H9 (cell line): ENCODE measurements around the gene SEMA3A. TPM values are rescaled to one million over a fixed set of nuclear protein-coding genes. Genes with fewer than 3 reads are reported as not detected.

ENCODE experiments used
- DNase-seq: peaks from one replicate; pipeline ENCODE4 v3.0.0-alpha.2; 2017
- H2AFZ ChIP-seq: one replicate; pipeline ENCODE4 v1.6.1; 2013; ENCODE audit warnings: mild to moderate bottlenecking, low read length, control low read depth, moderate library complexity
- H2AK5ac ChIP-seq: 2 replicates; pipeline ENCODE4 v1.6.1; 2013; ENCODE audit warnings: low read length, control low read depth, mixed read lengths; ENCODE audit not compliant: insufficient read length
- H2BK120ac ChIP-seq: one replicate; pipeline ENCODE4 v1.6.1; 2013; ENCODE audit warnings: low read depth, mild to moderate bottlenecking, low read length, control low read depth, inconsistent platforms; ENCODE audit not compliant: poor library complexity, severe bottlenecking
- H2BK12ac ChIP-seq: 2 replicates; pipeline ENCODE4 v1.6.1; 2013; ENCODE audit warnings: low read length, control low read depth, mixed read lengths, low read depth; ENCODE audit not compliant: insufficient read length
- H2BK15ac ChIP-seq: 2 replicates; pipeline ENCODE4 v1.6.1; 2013; ENCODE audit warnings: low read depth, low read length, control low read depth
- H2BK20ac ChIP-seq: one replicate; pipeline ENCODE4 v1.6.1; 2013; ENCODE audit warnings: low read depth, mild to moderate bottlenecking, low read length, control low read depth, inconsistent platforms; ENCODE audit not compliant: poor library complexity, severe bottlenecking
- H2BK5ac ChIP-seq: 2 replicates; pipeline ENCODE4 v1.6.1; 2013; ENCODE audit warnings: low read length, control low read depth, mixed read lengths; ENCODE audit not compliant: insufficient read length
- H3K14ac ChIP-seq: 2 replicates; pipeline ENCODE4 v1.6.1; 2013; ENCODE audit warnings: low read length, control low read depth; ENCODE audit not compliant: insufficient read depth
- H3K18ac ChIP-seq: 2 replicates; pipeline ENCODE4 v1.6.1; 2013; ENCODE audit warnings: low read depth, mild to moderate bottlenecking, mixed read lengths, low read length, control low read depth; ENCODE audit not compliant: insufficient read length
- H3K23ac ChIP-seq: 2 replicates; pipeline ENCODE4 v1.6.1; 2013; ENCODE audit warnings: low read length, control low read depth, mixed read lengths, low read depth; ENCODE audit not compliant: insufficient read length
- H3K23me2 ChIP-seq: 2 replicates; pipeline ENCODE4 v1.6.1; 2013; ENCODE audit warnings: low read depth, mild to moderate bottlenecking, mixed read lengths, low read length, control low read depth; ENCODE audit not compliant: insufficient read length, poor library complexity, severe bottlenecking
- H3K27ac ChIP-seq: 2 replicates; pipeline ENCODE4 v1.5.1; 2013; ENCODE audit warnings: low read length, control low read depth, mixed read lengths, low read depth; ENCODE audit not compliant: insufficient read length
- H3K27me3 ChIP-seq: 2 replicates; pipeline ENCODE4 v1.6.1; 2013; ENCODE audit warnings: low read length, control low read depth, inconsistent platforms; ENCODE audit not compliant: insufficient read depth
- H3K4ac ChIP-seq: 2 replicates; pipeline ENCODE4 v1.6.1; 2013; ENCODE audit warnings: low read depth, mild to moderate bottlenecking, control low read depth, inconsistent platforms, low read length, moderate library complexity
- H3K4me1 ChIP-seq: 2 replicates; pipeline ENCODE4 v1.6.1; 2013; ENCODE audit warnings: low read length, control low read depth, inconsistent platforms; ENCODE audit not compliant: insufficient read depth
- H3K4me2 ChIP-seq: 2 replicates; pipeline ENCODE4 v1.6.1; 2013; ENCODE audit warnings: low read length, control low read depth, mixed read lengths; ENCODE audit not compliant: insufficient read length, insufficient read depth
- H3K56ac ChIP-seq: 2 replicates; pipeline ENCODE4 v1.6.1; 2013; ENCODE audit warnings: low read depth, mild to moderate bottlenecking, mixed read lengths, low read length, control low read depth; ENCODE audit not compliant: insufficient read length
- H3K79me1 ChIP-seq: 2 replicates; pipeline ENCODE4 v1.6.1; 2013; ENCODE audit warnings: low read depth, mild to moderate bottlenecking, moderate library complexity, low read length, control low read depth, inconsistent platforms; ENCODE audit not compliant: insufficient read depth, poor library complexity, severe bottlenecking
- H3K79me2 ChIP-seq: 2 replicates; pipeline ENCODE4 v1.6.1; 2013; ENCODE audit warnings: low read length, control low read depth, inconsistent platforms; ENCODE audit not compliant: insufficient read depth
- H3K9ac ChIP-seq: 2 replicates; pipeline ENCODE4 v1.6.1; 2013; ENCODE audit warnings: low read length, control low read depth, mixed read lengths; ENCODE audit not compliant: insufficient read length; ENCODE audit errors: extremely low read depth
- H3K9me3 ChIP-seq: one replicate; pipeline ENCODE4 v1.6.1; 2013; ENCODE audit warnings: low read depth, low read length, inconsistent platforms; ENCODE audit not compliant: control insufficient read depth
- H3T11ph ChIP-seq: one replicate; pipeline ENCODE4 v1.6.1; 2013; ENCODE audit warnings: mild to moderate bottlenecking, low read length, control low read depth, inconsistent platforms
- H4K20me1 ChIP-seq: one replicate; pipeline ENCODE4 v1.6.1; 2013; ENCODE audit not compliant: control insufficient read depth, insufficient read length, insufficient read depth
- H4K5ac ChIP-seq: 2 replicates; pipeline ENCODE4 v1.6.1; 2013; ENCODE audit warnings: low read depth, mild to moderate bottlenecking, mixed read lengths, low read length, control low read depth; ENCODE audit not compliant: insufficient read length
- H4K8ac ChIP-seq: replicated peaks from 2 replicates; pipeline ENCODE4 v1.6.1; 2013; ENCODE audit warnings: low read length, control low read depth, mixed read lengths, low read depth; ENCODE audit not compliant: insufficient read length
- H4K91ac ChIP-seq: 2 replicates; pipeline ENCODE4 v1.6.1; 2013; ENCODE audit warnings: low read depth, mild to moderate bottlenecking, moderate library complexity, mixed read lengths, low read length, control low read depth; ENCODE audit not compliant: insufficient read length
- H3K27ac Mint-ChIP-seq, 3 experiments: 2 replicates in 2 of 3; 3 replicates in 1 of 3; pipeline ENCODE4 v1.8.0; 2020 to 2021; ENCODE audit warnings: mixed read lengths in 3 of 3, mild to moderate bottlenecking in 1 of 3, moderate library complexity in 1 of 3
- H3K27me3 Mint-ChIP-seq: 2 replicates; pipeline ENCODE4 v1.8.0; 2021; ENCODE audit warnings: low read depth, mild to moderate bottlenecking, moderate library complexity, mixed read lengths
- H3K36me3 Mint-ChIP-seq, 3 experiments: 2 replicates in 2 of 3; 3 replicates in 1 of 3; pipeline ENCODE4 v1.8.0; 2020 to 2021; ENCODE audit warnings: low read depth in 3 of 3, mixed read lengths in 3 of 3; ENCODE audit not compliant: insufficient read depth in 1 of 3
- H3K4me1 Mint-ChIP-seq, 2 experiments: 2 replicates each; pipeline ENCODE4 v1.8.0; 2020; ENCODE audit warnings: mixed read lengths in 2 of 2
- H3K4me3 Mint-ChIP-seq, 2 experiments: 2 replicates in 1 of 2; 3 replicates in 1 of 2; pipeline ENCODE4 v1.8.0; 2020 to 2021; ENCODE audit warnings: mild to moderate bottlenecking in 2 of 2, mixed read lengths in 2 of 2, moderate library complexity in 1 of 2
- H3K9me3 Mint-ChIP-seq, 2 experiments: 2 replicates in 1 of 2; 3 replicates in 1 of 2; pipeline ENCODE4 v1.8.0; 2020; ENCODE audit warnings: mild to moderate bottlenecking in 2 of 2, mixed read lengths in 2 of 2, moderate library complexity in 1 of 2
- CTCF ChIP-seq: fragments of 200-600 bp; sonication (generic); conservative IDR thresholded peaks from 3 replicates; pipeline ENCODE4 v1.8.0; 2021; ENCODE audit warnings: antibody characterized with exemption, mild to moderate bottlenecking
- total RNA-seq: library from RNA; stranded (reverse); gene quantifications from 2 replicates; pipeline ENCODE4 v1.2.1, GENCODE V29; 2021

SEMA3A gene
- total RNA-seq, 1 experiment from 2014 or later, result 60.0 TPM

- Histone ChIP-seq H4K8ac (no peak overlapping the region), H2BK120ac (no peak overlapping the region), H3T11ph (no peak overlapping the region), H3K4ac (no peak overlapping the region), H2AFZ (no peak overlapping the region), H4K91ac (no peak overlapping the region), H3K27me3 (no peaks in the 10 kb centered on the region), H2BK5ac (no peak overlapping the region), H3K14ac (no peak overlapping the region), H2AK5ac (no peak overlapping the region), H3K23me2 (no peaks in the 10 kb centered on the region), H3K9ac (no peak overlapping the region), H2BK12ac (no peak overlapping the region), H3K79me2 (peaks cover 26% of the 10 kb centered on the region; the same call in 1 of the 2 replicates), H2BK15ac (no peak overlapping the region), H3K79me1 (no peaks in the 10 kb centered on the region), H4K5ac (no peak overlapping the region), H3K27ac (no peak overlapping the region), H3K18ac (no peak overlapping the region), H3K9me3 (no peaks in the 10 kb centered on the region), H3K23ac (no peak overlapping the region), H3K56ac (no peak overlapping the region), H2BK20ac (no peak overlapping the region), H3K4me2 (no peak overlapping the region), H3K4me1 (no peaks in the 10 kb centered on the region; the same call in 1 of the 2 replicates), H4K20me1 (no peaks in the 10 kb centered on the region)
- Mint-ChIP-seq H3K27ac (no peak overlapping the region), H3K27me3 (no peaks in the 10 kb centered on the region), H3K4me1 (peaks cover 45 to 48% of the 10 kb centered on the region in 2 experiments), H3K9me3 (no peaks in the 10 kb centered on the region), H3K36me3 (peaks cover 0 to 2% (median 0%) of the 10 kb centered on the region in 3 experiments; a peak in 2 of 7 replicates), H3K4me3 (no peak overlapping the region)
- TF ChIP-seq CTCF, result peak; percentile 63
- no peak for DNase-seq
Measured at GRCh38 chr7:84188786-84189405, 5.7 kb downstream of the SEMA3A start.
